A673 (cell line): ENCODE measurements around the gene CHD5.

Source experiments
- EZH2 ChIP-seq: fragments of 200-600 bp; sonication (generic); IDR thresholded peaks from 2 replicates; pipeline ENCODE4 v1.6.1; 2017; ENCODE audit warnings: borderline replicate concordance, low read depth, mild to moderate bottlenecking, mixed read lengths, antibody characterized with exemption, low read length; ENCODE audit not compliant: poor library complexity, severe bottlenecking
- TF ChIP-seq, protein P1 (sequence below): fragments of 300-800, 200-600 bp; sonication (generic); conservative IDR thresholded peaks from 2 replicates; pipeline ENCODE4 v1.5.1; 2017; ENCODE audit warnings: low read depth, mild to moderate bottlenecking, antibody characterized with exemption, low read length, moderate library complexity, mixed read lengths

DNA sequence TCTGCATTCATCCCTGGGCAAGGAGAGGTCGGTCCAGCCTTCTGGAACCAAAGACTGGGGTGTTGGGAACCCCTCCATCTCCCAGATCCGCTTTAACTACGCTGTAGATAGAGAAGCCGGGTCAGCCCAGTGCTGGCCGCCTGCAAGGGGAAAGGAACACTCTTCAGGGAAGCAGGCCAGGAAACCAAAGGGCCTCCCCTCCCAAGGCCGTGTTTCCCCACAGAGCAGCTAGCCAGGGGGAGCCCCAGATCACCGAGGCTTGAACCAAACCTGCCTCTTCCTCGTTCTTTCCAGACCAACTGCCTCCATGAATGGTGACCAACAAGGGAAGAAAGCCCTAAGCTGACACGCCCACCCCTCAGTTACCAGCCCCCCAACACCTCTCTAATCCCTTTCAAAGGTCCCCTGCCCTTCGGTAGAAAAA lies 1.2 kb upstream of the CHD5 start:
- TF ChIP-seq, protein P1, sequence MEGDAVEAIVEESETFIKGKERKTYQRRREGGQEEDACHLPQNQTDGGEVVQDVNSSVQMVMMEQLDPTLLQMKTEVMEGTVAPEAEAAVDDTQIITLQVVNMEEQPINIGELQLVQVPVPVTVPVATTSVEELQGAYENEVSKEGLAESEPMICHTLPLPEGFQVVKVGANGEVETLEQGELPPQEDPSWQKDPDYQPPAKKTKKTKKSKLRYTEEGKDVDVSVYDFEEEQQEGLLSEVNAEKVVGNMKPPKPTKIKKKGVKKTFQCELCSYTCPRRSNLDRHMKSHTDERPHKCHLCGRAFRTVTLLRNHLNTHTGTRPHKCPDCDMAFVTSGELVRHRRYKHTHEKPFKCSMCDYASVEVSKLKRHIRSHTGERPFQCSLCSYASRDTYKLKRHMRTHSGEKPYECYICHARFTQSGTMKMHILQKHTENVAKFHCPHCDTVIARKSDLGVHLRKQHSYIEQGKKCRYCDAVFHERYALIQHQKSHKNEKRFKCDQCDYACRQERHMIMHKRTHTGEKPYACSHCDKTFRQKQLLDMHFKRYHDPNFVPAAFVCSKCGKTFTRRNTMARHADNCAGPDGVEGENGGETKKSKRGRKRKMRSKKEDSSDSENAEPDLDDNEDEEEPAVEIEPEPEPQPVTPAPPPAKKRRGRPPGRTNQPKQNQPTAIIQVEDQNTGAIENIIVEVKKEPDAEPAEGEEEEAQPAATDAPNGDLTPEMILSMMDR = no peak
- TF ChIP-seq EZH2 = no peak
